ENCODE results near the gene TMCO1. TPM values are rescaled to one million over a fixed set of nuclear protein-coding genes. Genes with fewer than 3 reads are reported as not detected.

The TMCO1 gene
- total and polyA plus RNA-seq, 2 of the 13 experiments (the other 11 are each of a cell fraction or from before 2014, with no cell fraction given), result 106 to 119 TPM

- TF ChIP-seq ZBTB2 (CRISPR knock-in tag; IDR thresholded peaks at IDR 0.05; ENCODE audit: low read depth) (peak; percentile 77), SRY (CRISPR knock-in tag; IDR thresholded peaks at IDR 0.05) (peak; percentile 95), THAP11 (CRISPR knock-in tag; IDR thresholded peaks at IDR 0.05) (no peak; the same call in 1 of the 2 replicates), MED1 (CRISPR knock-in tag; IDR thresholded peaks at IDR 0.05) (peak; percentile 68), ZNF777 (CRISPR knock-in tag; IDR thresholded peaks at IDR 0.05) (peak; percentile 27; the same call in 1 of the 2 replicates), ZNF225 (CRISPR knock-in tag; IDR thresholded peaks at IDR 0.05) (peak; percentile 73; the same call in 1 of the 2 replicates), ZNF207 (IDR thresholded peaks at IDR 0.05; ENCODE audit: borderline replicate concordance) (no peak), MEIS1 (CRISPR knock-in tag; IDR thresholded peaks at IDR 0.05; ENCODE audit: borderline replicate concordance) (no peak), MED8 (CRISPR knock-in tag; IDR thresholded peaks at IDR 0.05; ENCODE audit: insufficient replicate concordance) (peak; percentile 69), ZNF740 (CRISPR knock-in tag; IDR thresholded peaks at IDR 0.05) (no peak), ARID2 (CRISPR knock-in tag; IDR thresholded peaks at IDR 0.05; ENCODE audit: borderline replicate concordance) (no peak), MLXIP (CRISPR knock-in tag; IDR thresholded peaks at IDR 0.05; ENCODE audit: borderline replicate concordance) (no peak), ZBTB46 (CRISPR knock-in tag; IDR thresholded peaks at IDR 0.05; ENCODE audit: borderline replicate concordance) (no peak), ZFP82 (CRISPR knock-in tag; IDR thresholded peaks at IDR 0.05; ENCODE audit: borderline replicate concordance) (no peak), IKZF1 (IDR thresholded peaks at IDR 0.05) (no peak), PHF5A (CRISPR knock-in tag; IDR thresholded peaks at IDR 0.05; ENCODE audit: low read depth, unreplicated experiment) (no peak), CSRNP1 (CRISPR knock-in tag; IDR thresholded peaks at IDR 0.05) (no peak), NCOR1 (IDR thresholded peaks at IDR 0.05; ENCODE audit: borderline replicate concordance, low read length) (no peak), SMAD9 (CRISPR knock-in tag; IDR thresholded peaks at IDR 0.05) (no peak), ZMAT3 (CRISPR knock-in tag; conservative IDR thresholded peaks at IDR 0.05) (no peak), CHCHD3 (CRISPR knock-in tag; IDR thresholded peaks at IDR 0.05) (peak; percentile 36; the same call in 1 of the 2 replicates)
These were observed 70.5 kb downstream of the TMCO1 start, which contains the start of gene ALDH9A1 (continued) for GRCh38 chr1:165697881-165698760.

Measured in HepG2 (cell line).